HG02571 (cell line): ENCODE measurements around the gene LHPP.

Source experiments
- ATAC-seq: cut with Tn5 transposase; IDR thresholded peaks from one replicate; pipeline ENCODE4 v1.9.1; 2021; ENCODE audit warnings: mild to moderate bottlenecking, moderate library complexity; ENCODE audit not compliant: unreplicated experiment

The LHPP gene

DNA sequence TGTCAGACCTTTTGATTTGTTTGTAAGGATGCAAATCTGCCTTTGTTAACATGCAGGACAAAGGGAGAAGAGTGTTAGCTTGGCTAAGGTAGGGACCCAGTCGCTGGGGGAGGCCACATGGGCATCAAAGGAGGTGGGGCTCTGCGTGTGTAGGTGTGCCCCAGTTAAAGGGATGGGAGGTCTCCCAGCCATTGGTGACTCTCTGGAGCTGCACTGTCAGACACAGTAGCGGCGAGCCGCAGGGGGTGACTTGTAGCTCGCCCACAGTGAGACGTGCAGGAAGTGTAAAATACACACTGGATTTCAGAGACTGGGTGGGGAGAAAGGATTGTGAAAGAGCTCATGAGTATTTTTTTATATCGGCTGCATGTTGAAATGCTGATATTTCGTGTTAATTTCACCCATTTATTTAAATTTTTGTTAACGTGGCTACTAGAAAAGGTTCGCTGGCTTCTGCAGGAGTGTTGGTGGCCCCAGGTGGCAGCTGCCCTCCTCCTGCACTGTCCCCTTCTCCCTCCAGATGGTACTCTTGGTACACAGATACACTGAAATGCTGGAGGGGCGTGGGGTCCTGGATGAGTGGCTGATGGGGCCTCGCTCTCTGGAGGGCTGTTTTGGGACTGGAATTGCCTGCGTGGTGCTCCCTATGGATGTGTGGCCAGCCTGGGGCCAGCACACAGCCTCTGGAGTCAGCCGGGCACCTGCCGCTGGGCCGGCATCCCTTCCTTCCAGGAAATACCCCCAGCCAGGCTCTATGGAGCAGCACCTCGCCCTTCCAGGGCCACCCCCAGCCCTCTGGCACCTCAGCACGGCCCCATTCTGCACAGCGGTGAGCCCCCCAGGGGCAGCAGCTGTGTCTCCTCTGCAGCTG lies 59.2 kb downstream of the LHPP start:
- ATAC-seq: no peak

DNA sequence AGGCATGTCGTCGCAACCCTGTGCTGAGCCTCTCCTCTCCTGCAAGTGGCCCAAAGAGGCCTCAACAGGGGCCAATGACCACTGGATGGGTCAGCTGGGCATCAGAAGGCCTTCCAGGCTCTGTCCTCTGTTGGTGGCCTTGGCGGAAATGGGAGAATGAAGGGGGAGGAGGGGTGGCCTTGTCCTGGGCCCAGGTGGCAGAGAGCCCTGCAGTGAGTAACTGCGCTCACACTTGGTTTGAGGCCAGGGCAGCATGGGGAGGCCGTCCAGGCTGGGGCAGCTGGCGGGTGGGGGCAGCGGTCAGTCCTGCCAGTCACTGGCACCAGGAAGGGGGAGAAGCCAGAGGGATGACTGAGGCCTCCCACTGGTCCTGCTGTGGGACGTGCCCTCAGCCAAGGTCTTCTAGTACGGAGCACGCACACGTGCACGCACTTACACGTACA lies 59.8 kb downstream of the LHPP start:
- ATAC-seq: no peak

DNA sequence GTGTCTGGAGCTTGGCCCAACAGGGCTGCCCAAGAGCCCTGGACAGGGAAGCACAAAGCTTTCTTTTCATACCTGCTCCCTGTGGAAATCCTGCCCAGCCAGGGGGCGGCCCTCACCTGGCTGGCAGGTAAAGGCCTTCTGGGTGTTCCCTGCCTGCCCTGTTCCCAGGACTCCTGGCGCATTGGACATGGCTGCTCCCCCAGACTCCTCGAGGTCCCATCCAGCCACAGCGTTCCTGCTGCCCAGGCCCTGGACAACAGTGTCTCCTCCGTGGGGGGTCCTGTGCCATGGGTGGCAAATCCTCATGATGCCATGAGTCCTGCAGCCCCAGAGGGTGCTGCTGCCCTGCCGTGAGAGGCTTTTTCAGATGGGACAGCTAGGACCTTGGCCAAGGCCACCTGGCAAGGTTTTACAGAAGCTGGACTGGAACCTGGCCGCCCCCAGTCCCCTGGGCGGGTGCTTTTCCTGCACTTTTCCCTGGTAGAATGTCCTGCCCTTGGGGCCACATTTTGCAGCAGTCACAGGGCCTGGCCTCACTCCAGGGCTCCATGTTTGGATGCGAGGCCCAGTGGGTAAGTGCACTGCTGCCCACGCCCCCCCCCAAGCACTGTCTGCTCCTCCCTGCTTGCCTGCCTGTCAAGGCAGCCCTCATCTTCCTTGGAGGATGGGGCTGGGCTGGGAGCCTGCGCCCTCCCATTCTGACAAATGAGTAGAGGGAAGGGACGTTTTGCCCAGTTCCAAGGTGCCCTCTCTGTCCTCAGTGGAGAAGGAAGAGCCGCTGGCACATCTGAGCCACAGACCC lies 60.7 kb downstream of the LHPP start:
- ATAC-seq: no peak

DNA sequence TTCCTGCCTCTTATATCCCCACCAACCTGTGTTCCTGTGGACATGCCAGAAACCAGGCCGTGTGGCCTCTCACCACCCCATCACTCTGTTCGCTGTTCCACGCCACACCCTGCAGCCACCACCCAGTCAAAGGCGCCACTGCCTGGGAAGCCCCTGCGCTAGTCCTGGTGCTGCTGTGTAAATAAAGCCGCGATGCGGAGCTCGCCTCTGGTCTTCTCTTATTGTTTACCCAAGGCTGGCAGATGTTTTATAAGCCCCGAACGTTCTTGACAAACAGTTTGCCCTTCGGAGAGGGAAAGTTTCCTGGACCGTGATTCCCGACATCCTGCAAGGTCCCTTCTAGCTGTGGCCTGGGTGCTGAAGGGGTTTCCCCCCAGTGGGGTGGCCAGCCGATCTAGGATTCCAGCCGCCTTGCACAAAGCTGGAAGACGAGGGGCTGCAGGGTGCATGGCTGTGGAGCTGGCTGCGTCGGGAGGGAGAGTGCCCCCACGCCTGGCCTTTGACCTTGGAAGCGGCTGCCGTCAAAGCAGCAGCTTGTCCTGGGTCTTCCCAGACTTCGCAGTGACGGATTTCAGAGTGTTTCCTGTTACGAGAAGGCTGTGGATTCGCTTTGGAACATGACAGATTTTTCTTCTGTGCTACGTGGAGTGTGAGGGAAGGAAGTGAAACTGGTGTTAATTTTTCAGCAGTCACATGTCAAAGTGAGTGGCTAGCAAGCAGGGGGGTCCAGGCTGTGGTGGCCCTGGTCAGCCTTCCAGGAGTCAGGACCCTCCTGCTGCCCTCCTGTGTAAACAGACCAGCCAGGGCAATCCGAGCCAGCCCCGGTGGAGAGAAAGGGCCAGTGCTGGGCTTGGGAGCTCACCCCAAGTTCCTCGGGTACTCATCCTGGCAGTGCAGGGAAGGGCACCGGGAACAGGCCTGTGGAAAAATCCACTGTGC lies 61.6 kb downstream of the LHPP start:
- ATAC-seq: no peak

DNA sequence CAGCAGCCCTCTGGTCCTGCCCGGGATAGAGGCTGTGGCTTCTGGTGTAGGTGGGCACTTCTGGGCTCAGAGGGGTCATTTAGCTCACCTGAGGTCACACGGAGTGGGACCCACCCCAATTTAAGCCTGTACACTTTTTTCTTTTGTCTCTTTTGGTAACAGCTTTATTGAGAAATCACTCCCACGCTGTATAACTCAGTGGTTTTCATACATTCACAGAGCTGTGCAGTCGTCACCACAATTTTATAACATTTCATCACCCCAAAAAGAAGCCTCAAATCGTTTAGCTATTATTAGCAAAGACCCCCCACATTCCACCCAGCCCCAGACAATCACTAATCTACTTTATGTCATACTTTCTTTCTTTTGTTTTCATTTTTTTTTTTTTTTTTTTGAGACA lies 62.3 kb downstream of the LHPP start:
- no peak for ATAC-seq

DNA sequence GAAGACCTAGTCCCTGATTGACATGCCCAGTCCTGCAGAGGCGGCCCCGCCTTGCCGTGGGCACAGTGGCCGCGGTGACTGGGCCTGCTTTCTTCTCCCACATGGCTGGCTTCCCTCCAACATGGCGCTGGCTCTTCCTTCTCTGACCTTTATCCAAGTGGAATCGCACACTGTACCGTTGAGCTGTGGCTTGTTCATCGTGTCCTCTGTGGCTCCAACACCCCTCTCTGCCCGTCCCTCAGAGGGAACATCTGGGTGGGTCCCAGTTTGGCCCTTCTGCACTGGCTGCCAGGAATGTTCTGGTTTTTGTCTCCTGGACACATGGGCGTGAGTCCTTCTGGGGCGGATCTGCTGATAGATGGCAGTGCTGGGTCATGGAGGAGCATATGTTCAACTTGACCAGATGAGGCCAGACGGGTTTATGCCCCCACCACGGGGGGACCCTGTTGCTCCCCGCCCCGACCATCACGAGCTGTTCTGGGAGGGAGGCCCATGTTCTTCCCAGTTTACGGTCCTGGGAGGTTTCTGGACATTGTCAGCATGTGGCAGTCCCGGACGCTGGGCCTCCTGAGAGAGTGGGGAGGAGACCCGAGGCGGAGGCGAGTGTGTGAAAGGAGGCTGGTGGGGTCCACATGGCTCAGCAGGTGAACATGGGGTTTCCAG lies 63.5 kb downstream of the LHPP start:
- ATAC-seq: no peak

DNA sequence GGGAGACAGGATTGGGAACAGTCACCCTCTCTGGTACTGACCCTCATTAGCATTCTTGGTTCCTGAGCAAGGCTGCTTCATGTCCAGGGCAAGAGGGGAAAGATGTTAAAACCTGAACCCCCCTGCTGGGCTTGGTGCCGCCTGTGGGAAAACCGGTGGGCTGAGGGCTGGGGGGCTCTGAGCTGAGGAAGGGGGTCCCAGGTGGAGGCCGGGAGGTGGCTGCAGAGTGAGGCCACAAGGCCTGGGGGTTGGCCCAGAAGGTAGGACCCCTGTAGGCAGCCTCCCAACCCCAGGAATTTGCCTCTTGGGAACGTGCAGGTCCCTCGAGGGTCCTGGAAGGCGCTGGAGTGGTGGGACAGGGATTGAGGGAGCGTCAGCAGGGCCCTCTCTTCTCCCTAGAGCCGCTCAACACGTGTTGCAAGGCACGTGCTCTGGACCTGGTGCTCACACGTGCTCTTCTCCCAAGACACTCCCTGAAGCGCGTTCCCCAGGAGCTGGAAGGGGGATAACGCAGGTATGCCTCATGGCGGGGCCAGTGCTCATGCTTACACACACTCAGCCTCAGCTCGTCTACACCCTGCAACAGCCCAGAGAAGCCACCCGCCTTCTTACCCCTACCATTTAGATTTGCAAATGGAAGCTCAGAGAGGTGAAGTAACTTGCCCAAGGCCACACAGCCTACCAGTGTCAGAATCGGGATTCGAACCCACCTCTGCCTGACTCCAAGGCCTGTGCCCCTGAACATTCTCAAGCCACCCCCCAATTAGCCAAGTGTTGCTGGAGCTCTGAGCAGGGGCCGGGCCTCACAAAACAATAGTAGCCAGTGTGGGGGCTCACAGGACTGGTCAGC lies 64.4 kb downstream of the LHPP start:
- ATAC-seq: no peak

DNA sequence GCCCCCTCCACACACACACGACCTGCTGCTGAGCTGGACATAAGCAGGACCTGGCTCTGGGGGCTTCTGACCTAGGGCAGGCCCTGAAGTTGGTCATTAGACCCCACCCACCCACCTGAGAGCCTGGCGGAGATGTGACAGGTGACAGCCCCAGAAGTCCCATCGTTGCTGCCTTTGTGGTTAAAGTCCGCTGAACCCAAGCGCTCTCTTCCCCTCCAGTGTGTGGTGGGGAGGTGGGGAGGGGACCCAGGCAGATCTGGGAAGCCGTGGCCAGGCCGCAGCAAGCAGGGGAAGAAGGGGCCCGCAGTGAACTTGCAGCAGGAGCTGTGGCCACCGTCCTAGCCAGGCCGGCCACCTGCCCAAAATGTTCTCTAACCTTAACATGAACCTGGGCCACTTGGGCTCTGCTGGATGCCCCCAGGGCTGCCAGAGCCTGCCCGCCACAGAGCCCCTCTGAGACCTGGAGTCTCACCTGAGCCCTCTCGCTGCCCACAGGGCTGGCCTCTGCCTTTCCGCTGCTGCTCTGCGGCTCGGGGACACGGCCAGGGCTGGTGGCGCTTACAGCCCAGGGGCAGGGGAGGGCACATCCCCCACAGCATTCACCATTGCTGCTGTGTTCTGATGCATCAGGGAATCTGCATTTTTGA lies 65.1 kb downstream of the LHPP start:
- no peak for ATAC-seq

DNA sequence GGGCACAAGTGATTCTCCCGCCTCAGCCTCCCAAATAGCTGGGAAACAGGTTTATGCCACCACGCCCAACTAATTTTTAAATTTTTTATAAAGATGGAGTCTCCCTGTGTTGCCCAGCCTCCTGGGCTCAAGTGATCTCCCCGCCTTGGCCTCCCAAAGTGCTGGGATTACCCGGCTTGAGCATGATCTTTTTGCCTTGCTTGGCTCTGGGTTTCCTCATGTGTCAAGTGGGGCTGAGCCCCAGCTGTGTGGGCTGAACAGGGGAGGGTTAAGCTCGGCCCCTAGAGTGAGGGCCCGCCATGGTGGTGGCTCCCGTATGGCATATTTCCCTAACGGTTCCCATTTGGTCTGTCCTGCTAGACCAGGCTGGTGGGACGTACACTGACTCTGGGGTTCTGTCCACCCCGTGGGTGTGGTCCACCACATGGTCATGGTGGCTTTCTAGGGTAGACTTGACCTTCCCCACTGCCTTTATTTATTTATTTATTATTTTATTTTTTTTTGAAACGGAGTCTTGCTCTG lies 66.3 kb downstream of the LHPP start:
- ATAC-seq: no peak

DNA sequence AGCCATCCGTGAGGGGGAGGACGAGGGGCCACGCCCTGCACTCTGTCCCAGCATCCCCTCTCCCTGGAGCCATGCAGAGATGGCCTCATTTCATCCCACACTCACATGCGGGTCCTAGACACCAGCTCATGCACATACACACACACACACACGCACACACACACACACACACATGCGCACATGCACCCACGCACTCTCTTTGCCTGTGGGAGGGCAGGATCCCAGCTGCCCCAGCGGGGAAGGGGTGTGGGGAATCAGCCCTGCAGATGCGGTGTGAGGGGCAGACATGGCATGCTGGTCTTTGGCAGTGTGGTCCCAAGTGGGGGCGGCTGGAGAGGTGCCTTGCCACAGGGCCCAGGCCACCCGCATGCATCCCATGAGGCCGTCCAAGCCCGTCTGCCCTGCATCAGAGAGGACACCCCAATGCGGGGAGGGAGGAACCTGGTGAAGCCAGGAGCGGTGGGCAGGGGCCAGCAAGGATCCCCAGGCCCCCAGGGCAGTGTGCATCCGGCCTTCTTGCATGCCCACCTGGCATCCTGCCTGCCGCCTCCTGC lies 68.1 kb downstream of the LHPP start:
- no peak for ATAC-seq

DNA sequence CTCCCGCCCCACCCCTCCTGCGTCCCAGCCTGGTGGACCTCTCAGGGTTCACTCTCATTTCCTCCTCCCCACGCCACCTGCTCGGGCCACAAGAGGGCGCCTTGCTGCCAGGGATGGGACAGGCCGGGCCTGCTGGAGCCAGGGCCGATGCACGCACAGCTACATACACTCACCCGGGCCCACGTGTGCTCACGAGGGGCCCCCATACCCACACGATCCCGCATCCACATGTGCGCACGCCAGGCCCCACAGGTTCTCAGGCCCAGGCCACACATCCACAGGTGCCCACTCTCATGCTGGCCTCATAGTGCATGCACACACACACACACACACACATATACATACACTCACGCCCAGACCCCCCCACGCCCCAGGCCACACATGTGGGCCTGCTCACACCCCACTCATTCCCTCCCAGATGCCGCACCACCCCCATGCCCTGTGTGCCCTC lies 68.6 kb downstream of the LHPP start:
- peak; percentile 83 for ATAC-seq

DNA sequence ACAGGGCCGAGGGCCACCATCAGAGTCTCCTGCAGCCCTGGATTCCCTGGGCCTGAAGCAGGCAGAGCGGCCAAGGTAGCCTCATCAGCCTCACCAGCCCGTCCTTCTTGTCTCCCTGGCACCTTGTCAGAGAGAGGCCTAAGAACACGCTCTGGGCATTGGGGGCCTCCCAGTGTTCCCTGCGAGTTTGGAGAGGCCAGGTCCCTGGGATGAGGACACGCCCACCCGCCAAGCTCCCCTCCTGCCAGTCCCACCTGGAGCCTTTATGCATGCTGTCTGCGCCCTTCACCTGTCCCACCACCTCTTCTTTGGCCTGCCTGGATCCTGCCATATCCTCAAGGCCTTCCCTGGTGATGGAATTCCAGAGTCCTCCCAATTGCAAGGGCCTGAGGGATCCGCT lies 69.2 kb downstream of the LHPP start:
- ATAC-seq: no peak

DNA sequence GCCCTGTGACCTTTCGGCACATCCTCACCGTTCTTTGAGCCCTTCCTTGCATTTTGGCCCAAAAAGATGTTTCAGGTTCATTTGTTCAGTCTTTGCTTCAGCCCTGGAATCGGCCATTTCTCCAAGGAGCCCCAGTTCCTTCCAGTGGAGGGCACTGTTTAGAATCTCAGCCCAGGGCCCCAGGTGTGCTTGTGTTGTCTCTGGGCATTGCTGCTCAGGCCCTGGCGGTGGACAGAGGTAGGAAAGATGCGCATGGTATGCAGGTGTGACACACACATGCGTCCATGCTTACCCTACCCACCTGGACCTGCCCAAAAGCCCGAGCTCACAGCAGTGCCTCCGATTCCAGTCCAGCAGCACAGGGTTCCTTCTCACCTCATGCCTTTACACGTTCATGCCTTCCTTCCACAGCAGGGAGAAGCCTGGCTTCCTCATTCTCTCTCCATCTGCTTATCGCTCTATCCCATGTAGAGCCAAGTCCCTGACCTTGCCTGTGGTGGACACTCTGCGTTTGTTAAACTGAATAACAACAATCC lies 70.6 kb downstream of the LHPP start:
- no peak for ATAC-seq

DNA sequence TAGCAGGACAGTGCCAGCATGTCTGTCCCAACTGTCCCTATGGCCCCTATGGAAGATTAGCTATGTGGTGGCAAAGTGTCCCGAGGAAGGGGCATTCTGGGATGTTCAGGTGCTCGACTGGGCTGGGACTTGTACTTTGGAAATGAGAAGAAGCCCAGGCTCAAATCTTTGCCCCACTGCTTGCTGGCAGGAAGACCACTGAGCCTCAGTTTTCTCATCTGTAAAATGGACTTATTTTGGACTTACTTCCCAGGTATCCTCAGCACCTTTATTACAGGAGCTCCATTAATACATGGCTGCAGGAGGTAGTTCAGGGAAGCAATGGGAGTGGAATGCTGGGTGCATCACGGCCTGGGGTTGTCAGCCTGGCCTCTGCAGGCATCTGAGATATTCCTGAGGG lies 71.2 kb downstream of the LHPP start:
- ATAC-seq: no peak

DNA sequence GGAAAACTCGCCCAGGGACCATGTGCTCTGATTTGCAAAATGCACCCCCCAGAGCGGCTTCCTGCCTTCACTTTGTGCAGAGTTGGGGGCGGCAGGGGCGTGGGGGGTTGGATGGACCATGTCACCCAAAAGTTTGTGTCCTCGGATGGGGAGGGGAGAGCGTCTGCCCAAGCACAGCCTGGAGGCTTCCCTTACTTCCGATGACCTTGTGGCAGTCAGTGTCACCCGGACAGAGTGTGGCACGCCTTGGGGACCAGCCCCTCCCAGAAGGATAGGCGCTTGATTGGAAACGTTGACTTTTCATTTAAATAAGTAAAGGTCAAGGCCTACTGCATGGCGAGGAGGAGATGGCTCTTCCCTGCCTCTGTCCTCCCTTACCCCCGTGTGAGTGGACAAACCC lies 71.6 kb downstream of the LHPP start:
- no peak for ATAC-seq

DNA sequence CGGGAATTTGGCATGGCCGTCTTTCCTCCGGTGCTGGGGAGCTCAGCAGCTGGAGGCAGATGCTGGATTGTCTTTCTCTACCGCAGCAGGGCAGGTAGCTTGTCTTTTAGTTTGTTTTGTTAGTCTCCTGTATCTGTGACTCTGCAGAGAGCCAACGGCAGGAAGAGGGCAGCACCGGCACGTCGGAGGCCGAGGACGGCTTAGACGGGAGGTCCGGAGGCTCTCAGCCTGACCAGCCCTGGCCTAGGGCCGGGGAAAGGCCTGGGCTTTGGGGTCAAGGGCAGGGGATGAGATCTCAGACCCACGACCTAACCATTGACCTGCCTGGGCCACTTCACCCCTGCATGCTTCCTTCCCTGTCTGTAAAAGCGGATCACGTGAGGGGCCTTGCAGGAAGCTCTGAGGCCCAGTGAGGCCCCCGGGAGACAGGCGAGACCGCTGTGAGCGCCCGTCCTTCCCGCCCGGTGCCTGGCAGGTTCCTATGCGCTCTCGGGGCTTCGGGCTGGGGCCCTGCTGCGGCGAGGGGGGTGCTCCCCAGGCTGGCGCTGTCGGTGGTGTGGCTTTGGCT lies 72.7 kb downstream of the LHPP start:
- no peak for ATAC-seq

DNA sequence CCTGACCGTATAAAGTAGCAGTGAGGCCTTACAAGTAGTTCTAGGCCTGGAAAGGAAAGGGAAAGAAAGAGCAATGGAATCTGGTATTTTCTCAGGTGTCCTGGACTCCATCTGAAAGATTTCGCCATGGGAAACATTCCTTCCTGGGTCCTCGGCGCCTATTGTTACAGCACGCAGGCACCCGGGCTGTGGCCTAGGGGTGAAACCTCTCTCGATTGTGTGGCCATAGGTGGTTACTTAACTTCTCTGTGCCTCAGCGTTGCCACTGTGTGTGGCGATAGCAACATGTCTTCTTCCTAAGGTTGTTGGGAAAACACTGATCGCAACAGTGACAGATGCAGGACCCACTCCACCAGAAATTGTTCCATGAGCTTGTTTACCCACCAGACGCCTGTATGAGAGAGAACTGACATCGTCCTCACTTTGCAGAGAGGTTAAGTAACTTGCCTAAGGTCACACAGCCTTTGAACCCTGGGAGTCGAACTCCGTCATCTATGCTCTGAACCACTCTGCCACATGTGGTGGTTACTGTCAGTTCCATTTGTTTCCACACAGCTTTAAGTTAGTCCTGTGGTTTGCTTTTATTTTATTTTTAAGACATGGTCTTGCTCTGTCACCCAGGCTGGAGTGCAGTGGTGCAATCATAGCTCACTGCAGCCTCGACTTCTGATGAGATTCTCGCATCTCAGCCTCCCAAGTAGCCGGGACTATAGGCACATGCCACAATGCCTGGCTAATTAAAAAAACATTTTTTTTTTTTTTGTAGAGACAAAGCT lies 73.4 kb downstream of the LHPP start:
- no peak for ATAC-seq
